ENCODE data around the gene LRRC4B. TPM values are rescaled to one million over a fixed set of nuclear protein-coding genes. Genes with fewer than 3 reads are reported as not detected.

Gene LRRC4B
- total RNA-seq, 1 experiment from 2014 or later, result 3.8 TPM

DNA sequence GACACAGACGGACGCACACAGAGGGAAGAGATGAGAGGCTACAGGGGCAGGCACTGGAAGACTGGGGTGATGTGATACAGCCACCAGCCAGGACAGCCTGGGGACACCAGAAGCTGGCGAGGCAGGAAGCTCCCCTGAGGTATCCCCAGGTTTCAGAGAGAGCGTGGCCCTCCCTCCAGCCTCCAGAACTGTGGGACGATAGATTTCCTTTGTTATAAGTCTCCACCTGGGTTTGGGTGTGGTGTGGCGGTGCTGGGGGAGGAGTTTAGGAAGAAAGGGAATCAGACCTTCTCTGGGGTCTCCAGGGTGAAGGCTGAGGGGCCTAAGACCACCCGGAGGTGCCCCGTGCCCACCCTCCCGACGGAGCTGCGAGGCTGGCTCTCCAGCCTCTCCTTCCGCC, 51.8 kb downstream of the LRRC4B start:
- H3K36me3 Mint-ChIP-seq (ENCODE audit: insufficient read depth in 1 of 3, low read depth in 3 of 3), result peaks cover 5 to 7% (median 5%) of the 10 kb centered on the region in 3 experiments; a peak in 4 of 7 replicates
- H3K9me3 Mint-ChIP-seq, result no peaks in the 10 kb centered on the region
- H3K4me1 Mint-ChIP-seq, result peaks cover 2 to 19% of the 10 kb centered on the region in 2 experiments; a peak in 3 of 4 replicates
- Histone ChIP-seq H4K5ac (ENCODE audit: insufficient read length, low read depth, low read length) (no peak overlapping the region), H2AK5ac (ENCODE audit: insufficient read length, low read length) (no peak overlapping the region), H3K79me2 (ENCODE audit: insufficient read depth, low read length) (no peaks in the 10 kb centered on the region), H3K4me2 (ENCODE audit: insufficient read depth, insufficient read length, low read length) (no peak overlapping the region), H2BK15ac (ENCODE audit: low read depth, low read length) (no peak overlapping the region), H3K27me3 (ENCODE audit: insufficient read depth, low read length) (0 out of 2 replicates have a peak, but pooled peaks cover 3% of the 10 kb centered on the region), H3K4ac (ENCODE audit: low read depth, low read length) (no peak overlapping the region), H3K14ac (ENCODE audit: insufficient read depth, low read length) (no peak overlapping the region), H3K23ac (ENCODE audit: insufficient read length, low read depth, low read length) (no peak overlapping the region), H3K79me1 (ENCODE audit: insufficient read depth, low read depth, low read length, poor library complexity, severe bottlenecking) (no peaks in the 10 kb centered on the region), H2AFZ (ENCODE audit: low read length) (no peak overlapping the region), H3K9me3 (ENCODE audit: control insufficient read depth, low read depth, low read length) (no peaks in the 10 kb centered on the region), H3K18ac (ENCODE audit: insufficient read length, low read depth, low read length) (no peak overlapping the region), H2BK20ac (ENCODE audit: low read depth, low read length, poor library complexity, severe bottlenecking) (no peak overlapping the region), H3K23me2 (ENCODE audit: insufficient read length, low read depth, low read length, poor library complexity, severe bottlenecking) (no peaks in the 10 kb centered on the region), H3K56ac (ENCODE audit: insufficient read length, low read depth, low read length) (no peak overlapping the region), H3K4me1 (ENCODE audit: insufficient read depth, low read length) (no peaks in the 10 kb centered on the region), H3K9ac (ENCODE audit: extremely low read depth, insufficient read length, low read length) (no peak overlapping the region), H4K8ac (replicated peaks; ENCODE audit: insufficient read length, low read depth, low read length) (no peak overlapping the region), H4K91ac (ENCODE audit: insufficient read length, low read depth, low read length) (no peak overlapping the region), H2BK5ac (ENCODE audit: insufficient read length, low read length) (no peak overlapping the region), H4K20me1 (ENCODE audit: control insufficient read depth, insufficient read depth, insufficient read length) (no peaks in the 10 kb centered on the region), H3T11ph (ENCODE audit: low read length) (no peak overlapping the region), H2BK12ac (ENCODE audit: insufficient read length, low read depth, low read length) (no peak overlapping the region), H3K27ac (ENCODE audit: insufficient read length, low read depth, low read length) (no peak overlapping the region), H2BK120ac (ENCODE audit: low read depth, low read length, poor library complexity, severe bottlenecking) (no peak overlapping the region)
- H3K4me3 Mint-ChIP-seq, result no peak overlapping the region
- DNase-seq, result no peak
- H3K27me3 Mint-ChIP-seq (ENCODE audit: low read depth), result peaks cover 52% of the 10 kb centered on the region
- no CpG with 5 or more reads among the region's 12 CpGs for WGBS (ENCODE audit: extremely low coverage, insufficient read length, low lambda C conversion rate)
- TF ChIP-seq, protein P1, sequence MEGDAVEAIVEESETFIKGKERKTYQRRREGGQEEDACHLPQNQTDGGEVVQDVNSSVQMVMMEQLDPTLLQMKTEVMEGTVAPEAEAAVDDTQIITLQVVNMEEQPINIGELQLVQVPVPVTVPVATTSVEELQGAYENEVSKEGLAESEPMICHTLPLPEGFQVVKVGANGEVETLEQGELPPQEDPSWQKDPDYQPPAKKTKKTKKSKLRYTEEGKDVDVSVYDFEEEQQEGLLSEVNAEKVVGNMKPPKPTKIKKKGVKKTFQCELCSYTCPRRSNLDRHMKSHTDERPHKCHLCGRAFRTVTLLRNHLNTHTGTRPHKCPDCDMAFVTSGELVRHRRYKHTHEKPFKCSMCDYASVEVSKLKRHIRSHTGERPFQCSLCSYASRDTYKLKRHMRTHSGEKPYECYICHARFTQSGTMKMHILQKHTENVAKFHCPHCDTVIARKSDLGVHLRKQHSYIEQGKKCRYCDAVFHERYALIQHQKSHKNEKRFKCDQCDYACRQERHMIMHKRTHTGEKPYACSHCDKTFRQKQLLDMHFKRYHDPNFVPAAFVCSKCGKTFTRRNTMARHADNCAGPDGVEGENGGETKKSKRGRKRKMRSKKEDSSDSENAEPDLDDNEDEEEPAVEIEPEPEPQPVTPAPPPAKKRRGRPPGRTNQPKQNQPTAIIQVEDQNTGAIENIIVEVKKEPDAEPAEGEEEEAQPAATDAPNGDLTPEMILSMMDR (conservative IDR thresholded peaks at IDR 0.05), result no peak
- H3K27ac Mint-ChIP-seq, result no peak overlapping the region
